ENCODE data around the gene TRIM59. TPM values are rescaled to one million over a fixed set of nuclear protein-coding genes. Genes with fewer than 3 reads are reported as not detected.

The TRIM59 gene
- 77.4 and 79.6 TPM in 2 replicates for total RNA-seq (2014; rRNA removed; shearing (Covaris generic))

GRCh38 chr3:160449636-160450598 is at the start of gene TRIM59:
Gene TRIM59, minus strand, starts transcription at chr3:160449786. Its CDS starts 10,603 bp downstream, at chr3:160439183.
- peak; percentile 95 for DNase-seq (ENCODE audit: low spot score)

GRCh38 chr3:160498202-160498601 is 48.6 kb upstream of the TRIM59 start:
- DNase-seq (ENCODE audit: low spot score) = no peak

- DNase-seq (ENCODE audit: low spot score) = no peak
These were observed 40.6 kb upstream of the TRIM59 start for GRCh38 chr3:160490166-160490565.

GRCh38 chr3:160486459-160486869 is 36.9 kb upstream of the TRIM59 start:
- DNase-seq (ENCODE audit: low spot score) = no peak

- DNase-seq (ENCODE audit: low spot score) = no peak
These were observed 33.2 kb upstream of the TRIM59 start for GRCh38 chr3:160482796-160483195.

GRCh38 chr3:160481856-160482255 is 32.3 kb upstream of the TRIM59 start:
- no peak for DNase-seq (ENCODE audit: low spot score)

- no peak for DNase-seq (ENCODE audit: low spot score)
These were observed 31.3 kb upstream of the TRIM59 start for GRCh38 chr3:160480931-160481330.

GRCh38 chr3:160479376-160479775 is 29.8 kb upstream of the TRIM59 start:
- DNase-seq (ENCODE audit: low spot score) = no peak

GRCh38 chr3:160478338-160478737 is 28.8 kb upstream of the TRIM59 start:
- DNase-seq (ENCODE audit: low spot score) = no peak

GRCh38 chr3:160477750-160478149 is 28.2 kb upstream of the TRIM59 start:
- no peak for DNase-seq (ENCODE audit: low spot score)

GRCh38 chr3:160475884-160476283 is 26.3 kb upstream of the TRIM59 start:
- DNase-seq (ENCODE audit: low spot score) = no peak

GRCh38 chr3:160475153-160475552 is 25.6 kb upstream of the TRIM59 start:
- no peak for DNase-seq (ENCODE audit: low spot score)

GRCh38 chr3:160474416-160474838 is 24.8 kb upstream of the TRIM59 start:
- no peak for DNase-seq (ENCODE audit: low spot score)

GRCh38 chr3:160473978-160474377 is 24.4 kb upstream of the TRIM59 start:
- peak; percentile 40 for DNase-seq (ENCODE audit: low spot score)

GRCh38 chr3:160473221-160473620 is 23.6 kb upstream of the TRIM59 start:
- no peak for DNase-seq (ENCODE audit: low spot score)

- DNase-seq (ENCODE audit: low spot score) = no peak
These were observed 22.8 kb upstream of the TRIM59 start for GRCh38 chr3:160472344-160472743.

- no peak for DNase-seq (ENCODE audit: low spot score)
These were observed 22.3 kb upstream of the TRIM59 start for GRCh38 chr3:160471892-160472291.

- DNase-seq (ENCODE audit: low spot score) = no peak
These were observed 20.6 kb upstream of the TRIM59 start for GRCh38 chr3:160470181-160470580.

- DNase-seq (ENCODE audit: low spot score) = no peak
These were observed 15.4 kb upstream of the TRIM59 start for GRCh38 chr3:160464971-160465370.

GRCh38 chr3:160464321-160464720 is 14.7 kb upstream of the TRIM59 start:
- DNase-seq (ENCODE audit: low spot score) = no peak

GRCh38 chr3:160460033-160460432 is 10.4 kb upstream of the TRIM59 start:
- DNase-seq (ENCODE audit: low spot score) = no peak

- no peak for DNase-seq (ENCODE audit: low spot score)
These were observed 9.9 kb upstream of the TRIM59 start for GRCh38 chr3:160459450-160459970.

GRCh38 chr3:160458151-160458550 is 8.6 kb upstream of the TRIM59 start:
- DNase-seq (ENCODE audit: low spot score) = no peak
